ENCODE data around the gene SUPT20HL2.

Gene SUPT20HL2

DNA sequence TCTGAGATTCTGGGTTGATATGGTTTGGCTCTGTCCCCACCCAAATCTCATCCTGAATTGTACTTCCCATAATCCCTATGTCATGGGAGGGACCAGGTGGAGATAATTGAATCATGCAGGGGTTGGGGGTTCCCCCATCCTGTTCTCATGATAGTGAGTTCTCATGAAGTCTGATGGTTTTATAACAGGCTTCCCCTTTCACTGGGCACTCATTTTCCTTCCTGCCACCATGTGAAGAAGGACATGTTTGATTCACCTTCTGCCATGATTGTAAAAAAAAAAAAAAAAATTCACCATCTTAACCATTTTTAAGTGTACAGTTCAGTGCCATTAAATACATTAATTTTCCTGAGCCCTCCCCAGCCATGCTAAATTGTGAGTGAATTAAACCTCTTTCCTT lies 42.6 kb downstream of the SUPT20HL2 start:
- no peak for TF ChIP-seq CTCF (IDR thresholded peaks at IDR 0.05)

GRCh38 chrX:24268786-24269185 lies 45.1 kb downstream of the SUPT20HL2 start:
- TF ChIP-seq CTCF (IDR thresholded peaks at IDR 0.05) = no peak

DNA sequence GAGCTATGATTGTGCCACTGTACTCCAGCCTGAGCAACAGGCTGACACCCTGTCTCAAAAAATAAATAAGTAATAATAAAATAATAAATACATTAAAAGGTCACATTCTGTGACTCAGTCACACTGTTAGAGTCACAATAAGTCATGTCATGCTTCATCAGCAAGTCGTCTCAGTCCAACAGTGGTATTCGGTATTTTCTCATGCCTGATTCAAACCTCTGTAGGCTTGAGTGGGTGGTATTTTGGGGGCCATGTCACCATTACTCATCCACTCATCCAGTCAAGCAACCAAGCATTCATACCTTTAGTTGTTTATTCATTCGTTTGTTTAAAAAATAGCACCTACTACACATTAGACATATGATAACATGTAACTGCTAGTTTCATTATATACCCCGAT lies 46.9 kb downstream of the SUPT20HL2 start:
- TF ChIP-seq CTCF (IDR thresholded peaks at IDR 0.05) = no peak

- no peak for TF ChIP-seq CTCF (IDR thresholded peaks at IDR 0.05)
Measured at GRCh38 chrX:24264383-24264782, 49.5 kb downstream of the SUPT20HL2 start.

DNA sequence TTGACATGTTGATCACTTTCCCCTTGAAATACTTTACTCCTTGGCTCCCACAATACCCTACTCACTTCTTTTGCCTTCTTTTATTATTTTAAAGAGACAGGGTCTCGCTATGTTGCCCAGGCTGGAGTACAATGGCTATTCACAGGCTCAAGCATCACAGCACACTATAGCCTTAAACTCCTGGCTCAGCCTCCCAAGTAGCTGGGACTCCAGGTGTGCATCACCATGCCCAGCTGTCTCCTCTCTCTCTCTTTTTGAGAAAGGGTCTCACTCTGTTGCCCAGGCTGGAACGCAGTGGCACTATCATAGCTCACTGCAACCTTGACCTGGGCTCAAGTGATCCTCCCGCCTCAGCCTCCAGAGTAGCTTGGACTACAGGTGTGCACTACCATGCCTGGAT lies 51.6 kb downstream of the SUPT20HL2 start:
- TF ChIP-seq CTCF (IDR thresholded peaks at IDR 0.05) = no peak

All from LNCAP (cell line).